ENCODE data around the gene TMEM238. TPM values are rescaled to one million over a fixed set of nuclear protein-coding genes. Genes with fewer than 3 reads are reported as not detected.

The TMEM238 gene
- total and polyA plus RNA-seq, 9 of the 15 experiments (the other 6 are each of a cell fraction or from before 2014, with no cell fraction given) = 0.18 to 5.1 (median 1.3) TPM; not detected in 4

- TF ChIP-seq, protein P1, sequence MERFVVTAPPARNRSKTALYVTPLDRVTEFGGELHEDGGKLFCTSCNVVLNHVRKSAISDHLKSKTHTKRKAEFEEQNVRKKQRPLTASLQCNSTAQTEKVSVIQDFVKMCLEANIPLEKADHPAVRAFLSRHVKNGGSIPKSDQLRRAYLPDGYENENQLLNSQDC (CRISPR knock-in tag; IDR thresholded peaks at IDR 0.05) = 0 out of 2 replicates have a peak, but pooled peaks have one; percentile 26
- TF ChIP-seq BMI1 (IDR thresholded peaks at IDR 0.05; ENCODE audit: low read length) (peak; percentile 91), ZBTB5 (IDR thresholded peaks at IDR 0.05) (no peak), ZNF436 (CRISPR knock-in tag; IDR thresholded peaks at IDR 0.05) (no peak), RFX1 (IDR thresholded peaks at IDR 0.05) (peak; percentile 98), SMC3 (conservative IDR thresholded peaks at IDR 0.05; ENCODE audit: insufficient read depth, low read depth, low read length) (peak; percentile 39; the same call in 1 of the 2 replicates), ZNF551 (CRISPR knock-in tag; IDR thresholded peaks at IDR 0.05) (no peak), ZNF431 (CRISPR knock-in tag; IDR thresholded peaks at IDR 0.05) (no peak), ZNF354B (CRISPR knock-in tag; IDR thresholded peaks at IDR 0.05) (no peak), SRSF7 (optimal IDR thresholded peaks at IDR 0.05; ENCODE audit: low read depth, low read length) (no peak), ZNF253 (CRISPR knock-in tag; conservative IDR thresholded peaks at IDR 0.05) (no peak), TFAP4 (CRISPR knock-in tag; IDR thresholded peaks at IDR 0.05; ENCODE audit: borderline replicate concordance) (peak; percentile 77; the same call in 1 of the 2 replicates), MYBL2 (IDR thresholded peaks at IDR 0.05; ENCODE audit: low read depth) (no peak), MYBL2 (CRISPR knock-in tag; IDR thresholded peaks at IDR 0.05; ENCODE audit: borderline replicate concordance) (no peak), KLF13 (tag; IDR thresholded peaks at IDR 0.05; ENCODE audit: borderline replicate concordance, low read depth) (peak; percentile 81; the same call in 1 of the 2 replicates), CHAMP1 (IDR thresholded peaks at IDR 0.05) (no peak), TAF1 (IDR thresholded peaks at IDR 0.05; ENCODE audit: control insufficient read depth, extremely low read depth, insufficient read depth, low read length, severe bottlenecking) (peak; percentile 79), CXXC5 (CRISPR knock-in tag; IDR thresholded peaks at IDR 0.05) (peak; percentile 98), L3MBTL2 (IDR thresholded peaks at IDR 0.05) (peak; percentile 80), RBFOX2 (IDR thresholded peaks at IDR 0.05; ENCODE audit: low read depth, low read length) (no peak; the same call in 1 of the 2 replicates)
- TF ChIP-seq, protein P2, sequence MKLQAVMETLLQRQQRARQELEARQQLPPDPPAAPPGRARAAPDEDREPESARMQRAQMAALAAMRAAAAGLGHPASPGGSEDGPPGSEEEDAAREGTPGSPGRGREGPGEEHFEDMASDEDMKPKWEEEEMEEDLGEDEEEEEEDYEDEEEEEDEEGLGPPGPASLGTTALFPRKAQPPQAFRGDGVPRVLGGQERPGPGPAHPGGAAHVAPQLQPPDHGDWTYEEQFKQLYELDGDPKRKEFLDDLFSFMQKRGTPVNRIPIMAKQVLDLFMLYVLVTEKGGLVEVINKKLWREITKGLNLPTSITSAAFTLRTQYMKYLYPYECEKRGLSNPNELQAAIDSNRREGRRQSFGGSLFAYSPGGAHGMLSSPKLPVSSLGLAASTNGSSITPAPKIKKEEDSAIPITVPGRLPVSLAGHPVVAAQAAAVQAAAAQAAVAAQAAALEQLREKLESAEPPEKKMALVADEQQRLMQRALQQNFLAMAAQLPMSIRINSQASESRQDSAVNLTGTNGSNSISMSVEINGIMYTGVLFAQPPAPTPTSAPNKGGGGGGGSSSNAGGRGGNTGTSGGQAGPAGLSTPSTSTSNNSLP (IDR thresholded peaks at IDR 0.05; ENCODE audit: borderline replicate concordance, low read depth, low read length) = peak; percentile 90; the same call in 1 of the 2 replicates
Measured at GRCh38 chr19:55339105-55339888, 44.8 kb downstream of the TMEM238 start, which contains the start of gene KMT5C (continued).

Data from K562 (cell line).